Right kidney (tissue), 1 donor: ENCODE data around the gene ZNF778.

Experiments
- DNase-seq: peaks from one replicate; pipeline ENCODE4 v3.0.0-alpha.2; 2016

Gene ZNF778

GRCh38 chr16:89275837-89276720 is 58.6 kb downstream of the ZNF778 start:
- no peak for DNase-seq

GRCh38 chr16:89277049-89277448 is 59.5 kb downstream of the ZNF778 start:
- DNase-seq, result no peak

GRCh38 chr16:89277641-89278341 is 60.3 kb downstream of the ZNF778 start:
- no peak for DNase-seq

- DNase-seq, result no peak
These were observed 61.1 kb downstream of the ZNF778 start for GRCh38 chr16:89278441-89279240.

GRCh38 chr16:89279666-89280481 is 62.4 kb downstream of the ZNF778 start:
- DNase-seq, result no peak

- no peak for DNase-seq
These were observed 63.2 kb downstream of the ZNF778 start for GRCh38 chr16:89280546-89281188.

GRCh38 chr16:89281189-89281577 is 63.7 kb downstream of the ZNF778 start:
- no peak for DNase-seq

- DNase-seq, result no peak
These were observed 64.3 kb downstream of the ZNF778 start for GRCh38 chr16:89281829-89282228.

GRCh38 chr16:89282523-89282922 is 65.0 kb downstream of the ZNF778 start:
- DNase-seq, result no peak

- no peak for DNase-seq
These were observed 65.9 kb downstream of the ZNF778 start for GRCh38 chr16:89283449-89283848.

GRCh38 chr16:89285381-89285780 is 67.9 kb downstream of the ZNF778 start:
- DNase-seq, result no peak

- DNase-seq, result no peak
These were observed 68.6 kb downstream of the ZNF778 start for GRCh38 chr16:89286096-89286495.
